ENCODE results near the gene TECTA.
"Not testable (repeated sequence)": the region's sequence is repeated elsewhere in the genome, so short reads cannot be mapped to it uniquely, and the experiment has no call there.

TECTA gene

DNA sequence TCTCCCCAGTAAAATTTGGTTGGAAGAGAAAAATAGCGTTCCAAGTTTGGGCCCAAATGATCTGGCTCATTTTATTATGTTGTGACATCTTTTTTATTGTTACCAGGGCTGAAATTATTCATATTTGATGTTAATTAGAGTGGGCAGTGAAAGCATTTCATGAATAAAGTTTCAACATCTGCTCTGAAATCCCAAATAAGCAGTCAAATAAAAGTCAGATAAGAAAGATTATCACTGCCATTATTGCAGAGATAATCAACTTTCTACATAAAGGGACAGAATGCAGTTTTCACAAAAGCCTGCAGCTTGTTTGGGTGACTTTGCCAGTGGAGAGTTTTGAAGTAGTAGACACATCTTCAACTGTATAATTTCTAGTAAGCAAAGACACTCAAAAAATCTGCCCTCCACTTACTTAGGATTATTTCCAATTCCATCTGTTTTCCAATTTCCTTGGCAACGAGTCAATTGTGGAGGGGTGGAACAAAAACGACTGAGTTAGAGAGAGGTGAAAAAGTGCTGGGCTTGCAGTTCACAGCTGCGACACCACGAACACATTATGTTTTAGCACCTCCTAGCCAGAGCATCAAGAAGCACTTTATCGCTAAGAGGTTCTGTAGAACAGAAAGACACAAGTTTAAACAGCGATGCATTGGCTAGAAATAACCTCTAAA, 9.0 kb downstream of the TECTA start:
- no peak for DNase-seq (ENCODE audit: low read depth)
- H3K4me3 ChIP-seq (ENCODE audit: low read depth, low read length), result no peak overlapping the region
- no peak for TF ChIP-seq CTCF (IDR thresholded peaks at IDR 0.05; ENCODE audit: insufficient read depth, low read depth, low read length, missing control alignments)

DNA sequence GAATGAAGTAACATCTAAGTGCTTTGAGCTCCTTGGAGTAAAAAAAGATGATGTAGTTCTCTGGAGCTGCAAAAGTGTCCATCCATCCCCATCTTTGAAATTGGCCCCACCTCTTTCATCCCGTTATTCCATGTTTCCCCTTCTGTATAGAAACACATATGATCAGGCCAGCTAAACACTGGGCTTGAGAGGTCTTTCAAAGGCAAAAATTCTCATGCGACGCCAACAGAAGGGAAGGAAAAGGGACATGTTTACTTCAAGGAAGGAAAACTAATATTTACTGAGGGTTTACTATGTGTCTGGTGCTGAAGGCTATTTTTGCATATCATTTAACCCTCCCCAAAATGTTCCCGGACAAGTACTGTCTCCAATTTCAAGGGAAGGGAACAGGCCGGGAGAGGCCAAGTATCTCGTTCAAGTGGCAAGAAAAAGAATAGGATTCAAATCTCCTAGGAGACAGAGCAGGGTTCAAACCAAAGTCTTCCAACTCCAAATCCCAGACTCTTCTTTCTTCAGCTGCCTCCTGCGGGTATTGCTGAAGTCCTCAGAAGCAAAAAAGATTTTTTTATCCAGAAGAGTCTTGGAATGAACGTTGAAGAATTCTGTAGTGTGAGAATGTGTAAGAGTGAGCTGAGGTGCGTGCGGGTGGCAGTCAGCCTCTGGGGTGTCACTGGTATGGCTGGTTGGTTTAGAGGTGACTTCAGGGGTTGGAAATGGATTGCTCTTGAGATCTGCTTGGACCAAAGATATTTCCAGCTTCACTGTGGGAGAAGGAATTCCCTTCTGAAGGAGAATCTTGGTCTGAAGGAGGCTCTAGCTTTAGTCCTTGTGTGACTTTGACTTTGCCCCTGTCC, 10.1 kb downstream of the TECTA start:
- H3K4me3 ChIP-seq (ENCODE audit: low read depth, low read length), result no peak overlapping the region
- TF ChIP-seq CTCF (IDR thresholded peaks at IDR 0.05; ENCODE audit: insufficient read depth, low read depth, low read length, missing control alignments), result no peak
- no peak for DNase-seq (ENCODE audit: low read depth)

DNA sequence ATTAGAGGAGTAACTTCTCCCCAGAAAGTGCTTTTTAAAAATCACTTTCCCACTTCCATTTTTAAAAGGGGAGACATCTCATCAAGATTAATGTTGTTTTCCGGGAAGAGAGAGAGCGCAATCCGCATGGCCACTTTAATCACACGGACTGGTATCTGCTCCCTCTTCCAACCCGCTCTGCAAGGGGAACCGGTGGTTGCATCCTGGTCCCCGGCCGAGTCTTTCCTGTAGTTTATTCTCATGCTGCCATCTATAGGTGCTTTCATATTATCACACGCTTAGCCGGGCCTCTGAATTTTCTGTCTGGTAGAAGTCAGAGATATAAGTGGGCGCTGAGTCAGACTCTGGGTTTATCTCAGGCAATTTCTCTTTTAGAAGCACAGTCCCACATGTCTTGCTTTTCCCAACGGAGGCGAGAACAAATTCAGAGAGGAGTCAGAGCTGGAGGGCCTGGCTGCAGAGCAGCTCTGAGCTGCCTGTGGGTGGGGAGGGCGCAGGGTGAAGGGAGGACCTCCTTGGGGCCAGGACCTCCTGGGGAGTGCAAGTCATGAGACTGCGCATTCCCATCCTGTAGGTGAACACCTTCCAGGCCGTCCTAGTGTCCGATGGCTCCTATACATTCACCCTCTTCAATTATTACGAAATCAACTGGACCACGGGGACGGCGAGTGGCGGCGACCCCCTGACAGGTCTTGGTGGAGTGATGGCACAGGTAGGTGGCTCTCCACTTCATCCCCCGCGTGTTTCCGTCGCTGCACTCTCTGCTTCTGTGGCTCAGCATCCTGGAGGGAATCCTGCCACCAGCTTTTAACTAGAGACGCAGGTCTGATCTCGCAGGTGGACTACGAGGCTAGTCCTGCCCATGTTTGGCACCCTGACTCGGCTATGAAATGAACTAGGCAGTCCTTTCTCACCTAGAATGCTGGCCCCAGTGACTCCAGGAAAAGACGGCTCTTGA, 11.7 kb downstream of the TECTA start:
- peak; percentile 61 for DNase-seq (ENCODE audit: low read depth)
- H3K4me3 ChIP-seq (ENCODE audit: low read depth, low read length), result no peak overlapping the region
- TF ChIP-seq CTCF (IDR thresholded peaks at IDR 0.05; ENCODE audit: insufficient read depth, low read depth, low read length, missing control alignments), result peak; percentile 41

DNA sequence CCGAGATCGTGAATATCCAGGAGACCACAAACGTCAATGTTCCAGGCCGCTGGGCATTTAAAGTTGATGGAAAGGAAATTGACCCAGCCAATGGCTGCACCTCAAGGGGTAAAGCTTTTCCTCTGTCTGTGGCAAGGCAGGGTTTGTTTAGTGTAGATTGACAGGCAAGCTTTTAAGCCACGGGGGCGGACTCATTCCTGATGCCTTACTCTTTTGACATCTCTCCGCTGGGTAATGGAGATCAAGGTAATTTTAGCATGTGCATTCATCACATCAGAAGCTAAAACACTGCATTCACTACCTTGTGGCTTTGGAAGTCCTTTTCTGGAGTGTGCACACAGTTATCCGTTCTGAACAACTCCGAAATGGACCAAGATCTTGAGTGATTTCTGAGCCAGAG, 12.6 kb downstream of the TECTA start:
- DNase-seq (ENCODE audit: low read depth), result no peak
- no peak overlapping the region for H3K4me3 ChIP-seq (ENCODE audit: low read depth, low read length)
- no peak for TF ChIP-seq CTCF (IDR thresholded peaks at IDR 0.05; ENCODE audit: insufficient read depth, low read depth, low read length, missing control alignments)

DNA sequence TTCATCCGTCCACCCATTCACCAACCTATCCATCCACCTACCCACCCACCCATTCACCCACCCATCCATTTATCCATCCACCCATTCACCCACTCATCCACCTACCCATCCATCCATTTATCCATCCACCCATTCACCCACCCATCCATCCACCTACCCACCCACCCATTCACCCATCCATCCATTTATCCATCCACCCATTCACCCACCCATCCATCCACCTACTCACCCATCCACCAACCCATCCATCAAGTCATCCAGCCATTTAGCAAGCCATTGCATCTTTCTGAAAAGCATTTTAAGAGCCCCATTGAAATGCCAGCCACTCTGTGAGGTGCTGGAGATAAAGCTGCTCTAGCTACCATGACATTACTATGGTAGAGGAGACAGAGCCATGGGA, 14.0 kb downstream of the TECTA start:
- not testable (repeated sequence) for H3K4me3 ChIP-seq (ENCODE audit: low read depth, low read length); DNase-seq (ENCODE audit: low read depth)

DNA sequence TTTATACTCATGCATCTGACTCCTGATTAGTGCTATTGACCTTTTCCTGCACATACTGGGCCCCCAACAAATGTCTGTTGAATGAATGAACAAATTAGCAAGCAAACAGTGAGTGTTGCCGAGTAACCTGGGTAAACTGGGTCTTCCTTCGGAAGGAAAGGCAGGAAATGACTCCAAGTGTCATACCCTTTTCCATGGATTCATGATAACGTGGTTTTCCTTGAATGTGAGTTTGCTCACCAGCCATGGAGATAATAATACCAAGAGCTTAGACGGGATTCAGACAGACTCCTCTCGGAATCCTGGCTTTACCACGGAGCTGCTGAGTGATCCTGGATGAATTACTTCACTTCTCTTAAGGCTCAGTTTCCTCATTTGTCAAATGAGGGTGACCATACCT, 16.7 kb downstream of the TECTA start:
- DNase-seq (ENCODE audit: low read depth), result no peak
- H3K4me3 ChIP-seq (ENCODE audit: low read depth, low read length), result no peak overlapping the region
- no peak for TF ChIP-seq CTCF (IDR thresholded peaks at IDR 0.05; ENCODE audit: insufficient read depth, low read depth, low read length, missing control alignments)

- TF ChIP-seq CTCF (IDR thresholded peaks at IDR 0.05; ENCODE audit: insufficient read depth, low read depth, low read length, missing control alignments), result no peak
Measured at GRCh38 chr11:121119440-121119839, 18.4 kb downstream of the TECTA start.

More at GRCh38 chr11:121119440-121119839, 18.4 kb downstream of the TECTA start:
- H3K4me3 ChIP-seq (ENCODE audit: low read depth, low read length), result no peak overlapping the region
- DNase-seq (ENCODE audit: low read depth), result no peak
